Heart left ventricle (tissue), 16 donors: ENCODE measurements around the gene NEU1. TPM values are rescaled to one million over a fixed set of nuclear protein-coding genes. Genes with fewer than 3 reads are reported as not detected.
A peak's percentile ranks its signal among the peaks of the same experiment; 100 is the strongest.

Experiments
- ATAC-seq, 4 donors: fragments of 200-7000 bp; cut with Tn5 transposase; one replicate each; pipeline ENCODE4 v1.9.1; 2020 to 2022; ENCODE audit warnings: moderate library complexity in 4 of 4, mild to moderate bottlenecking in 3 of 4, moderate number of reproducible peaks in 1 of 4
- DNase-seq, 5 donors: peaks; one replicate each; pipeline ENCODE4 v3.0.0-alpha.2; 2020
- H3K27ac ChIP-seq, 12 donors: fragments of 200-600 bp; sonication (generic) in 4 of 12; one replicate each; pipeline versions ENCODE4 v1.5.0 to v1.8.0; 2016 to 2022; ENCODE audit warnings: mild to moderate bottlenecking in 2 of 12
- H3K27me3 ChIP-seq, 9 donors: fragments of 200-600 bp; sonication (generic) in 2 of 9; one replicate each; pipeline versions ENCODE4 v1.5.1 to v1.8.0; 2016 to 2022; ENCODE audit warnings: mild to moderate bottlenecking in 3 of 9
- H3K36me3 ChIP-seq, 9 donors: fragments of 200-600 bp; sonication (generic) in 2 of 9; one replicate each; pipeline versions ENCODE4 v1.5.0 to v1.8.0; 2018 to 2022; ENCODE audit warnings: mild to moderate bottlenecking in 2 of 9
- H3K4me1 ChIP-seq, 12 donors: fragments of 200-600 bp; sonication (generic) in 4 of 12; one replicate each; pipeline versions ENCODE4 v1.5.0 to v1.8.0; 2016 to 2022; ENCODE audit warnings: mild to moderate bottlenecking in 3 of 12
- H3K4me3 ChIP-seq, 12 donors: fragments of 200-600 bp; sonication (generic) in 4 of 12; one replicate each; pipeline versions ENCODE4 v1.5.0 to v1.8.0; 2017 to 2022; ENCODE audit warnings: mild to moderate bottlenecking in 9 of 12, moderate library complexity in 4 of 12
- H3K9me3 ChIP-seq, 12 donors: fragments of 200-600 bp; sonication (generic) in 4 of 12; one replicate each; pipeline versions ENCODE4 v1.5.0 to v1.8.0; 2016 to 2022; ENCODE audit warnings: mild to moderate bottlenecking in 1 of 12
- POLR2A ChIP-seq, 2 donors: fragments of 450-650 bp; IDR thresholded peaks; one replicate each; pipeline ENCODE4 v1.6.1; 2017; ENCODE audit warnings: antibody characterized with exemption in 2 of 2, mild to moderate bottlenecking in 2 of 2, moderate library complexity in 2 of 2
- WGBS, 4 donors: extraction: QIAGEN DNeasy Blood & Tissue Kit in 2 of 4; methylation state at CpG; one replicate each; pipeline versions ENCODE4 v1.1.5 to v1.1.7; 2013 to 2018; 5-methylcytosine and 5-hydroxymethylcytosine counted together
- intact Hi-C, 10 donors: fragments of 100-400 bp; cut with DNase I; formaldehyde crosslinking; loops; one replicate each; pipeline versions ENCODE4 v1.11.1 to v1.14.2; 2022
- polyA plus RNA-seq, 2 donors: library from polyadenylated mRNA; stranded (reverse); fragments of 200-250 nt; gene quantifications; one replicate each; pipeline ENCODE4 v1.2.3, GENCODE V29; 2013
- total RNA-seq, 9 donors: library from RNA; depleted of rRNA in 2 of 9; stranded (reverse); fragments of >200 nt in 2 of 9; fragmentation: NEBNext Ultra II Directional in 3 of 9; extraction: Animal tissue kit (Norgen Biotek cat#: 25700) in 3 of 9; gene quantifications; one replicate each; pipeline versions ENCODE4 v1.1.0 to v1.2.4, GENCODE V29; 2016 to 2023
- TF ChIP-seq, protein P1 (sequence below), 12 donors: fragments of 200-600 bp; sonication (generic) in 4 of 12; IDR thresholded peaks; one replicate each; pipeline versions ENCODE4 v1.5.0 to v1.8.0; 2018 to 2022; ENCODE audit warnings: antibody characterized with exemption in 12 of 12, mild to moderate bottlenecking in 5 of 12
- donor health status: ischemic (EF 13 %, LVEDD 7.1; RV severe dilation, severe dysfunction).
- donor health status: healthy with polysubstance abuse.
- donor health status: DM: no; HTN: yes; CAD: no.
- donor health status: DM: no; HTN: no; CAD: no.
- donor health status: ischemic (EF 25% LVEDD 6.9; RV normal size, moderate dysfunction).
- donor health status: ischemic (EF 25% LVEDD 5.7; RV mildly dilated, moderate dysfunction).
- donor health status: healthy.
- donor health status: DM: yes; HTN: yes; CAD: no.
- donor health status: ischemic (EF 35%, LVEDD 5.7; RV mildly dilated, moderate dysfunction).
- donor health status: nonischemic (EF 11% LVEDD 7.7; RV severe dilation, severe dysfunction).
- donor health status: DM: yes; HTN: yes; CAD: no.
- donor health status: PGD.
- donor health status: ischemic (EF 29% LVEDD 5.4; RV normal size, mild dysfunction).
- donor health status: nonischemic (EF 23%, LVEDD 6.1; RV moderate dilation, normal function).

The NEU1 gene
- total and polyA plus RNA-seq, 11 donors, result 18.7 to 63.1 (median 27.6) TPM

DNA sequence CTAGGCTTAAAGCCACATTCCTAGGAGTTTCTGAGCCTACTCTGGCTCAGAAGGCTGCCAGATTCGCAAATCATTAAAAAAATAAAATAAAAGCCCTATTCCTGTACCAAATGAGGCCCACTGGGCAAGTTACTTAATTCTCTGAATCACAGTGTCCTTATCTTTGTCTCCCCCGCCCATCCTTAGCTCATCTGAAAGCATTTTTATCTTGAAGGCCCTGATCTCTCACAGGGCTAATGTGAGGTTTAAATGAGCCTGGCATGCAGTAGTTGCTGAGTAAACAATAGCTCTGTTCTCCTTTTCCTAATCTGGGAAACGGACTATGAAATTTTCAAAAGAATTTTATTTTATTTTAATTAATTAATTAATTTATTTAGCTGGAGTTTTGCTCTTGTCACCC lies 41.3 kb upstream of the NEU1 start:
- H3K9me3 ChIP-seq, result no peaks in the 10 kb centered on the region
- TF ChIP-seq, protein P1, sequence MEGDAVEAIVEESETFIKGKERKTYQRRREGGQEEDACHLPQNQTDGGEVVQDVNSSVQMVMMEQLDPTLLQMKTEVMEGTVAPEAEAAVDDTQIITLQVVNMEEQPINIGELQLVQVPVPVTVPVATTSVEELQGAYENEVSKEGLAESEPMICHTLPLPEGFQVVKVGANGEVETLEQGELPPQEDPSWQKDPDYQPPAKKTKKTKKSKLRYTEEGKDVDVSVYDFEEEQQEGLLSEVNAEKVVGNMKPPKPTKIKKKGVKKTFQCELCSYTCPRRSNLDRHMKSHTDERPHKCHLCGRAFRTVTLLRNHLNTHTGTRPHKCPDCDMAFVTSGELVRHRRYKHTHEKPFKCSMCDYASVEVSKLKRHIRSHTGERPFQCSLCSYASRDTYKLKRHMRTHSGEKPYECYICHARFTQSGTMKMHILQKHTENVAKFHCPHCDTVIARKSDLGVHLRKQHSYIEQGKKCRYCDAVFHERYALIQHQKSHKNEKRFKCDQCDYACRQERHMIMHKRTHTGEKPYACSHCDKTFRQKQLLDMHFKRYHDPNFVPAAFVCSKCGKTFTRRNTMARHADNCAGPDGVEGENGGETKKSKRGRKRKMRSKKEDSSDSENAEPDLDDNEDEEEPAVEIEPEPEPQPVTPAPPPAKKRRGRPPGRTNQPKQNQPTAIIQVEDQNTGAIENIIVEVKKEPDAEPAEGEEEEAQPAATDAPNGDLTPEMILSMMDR (IDR thresholded peaks at IDR 0.05), result no peak
- no peak for TF ChIP-seq POLR2A (IDR thresholded peaks at IDR 0.05)
- H3K27me3 ChIP-seq, result no peaks in the 10 kb centered on the region
- H3K27ac ChIP-seq, result peak overlapping the region in 1 of 12 donors; percentile 81
- no peak overlapping the region for H3K4me3 ChIP-seq
- intact Hi-C loops, result loop anchor here in 5 of 10 donors (5.0 to 10.0 kb wide), 2 partner anchors 48 to 51 kb away; partner anchors contain the start of genes NELFE (in 2 of the 5) and SKIC2 (in 2 of the 5)
- no peak for ATAC-seq
- peaks cover 0 to 37% (median 15%) of the 10 kb centered on the region in 12 donors for H3K4me1 ChIP-seq
- H3K36me3 ChIP-seq, result no peaks in the 10 kb centered on the region
- WGBS, 4 donors, result 78 to 88% (median 80%) methylated on average over 3 of the region's 3 CpGs
- no peak for DNase-seq

DNA sequence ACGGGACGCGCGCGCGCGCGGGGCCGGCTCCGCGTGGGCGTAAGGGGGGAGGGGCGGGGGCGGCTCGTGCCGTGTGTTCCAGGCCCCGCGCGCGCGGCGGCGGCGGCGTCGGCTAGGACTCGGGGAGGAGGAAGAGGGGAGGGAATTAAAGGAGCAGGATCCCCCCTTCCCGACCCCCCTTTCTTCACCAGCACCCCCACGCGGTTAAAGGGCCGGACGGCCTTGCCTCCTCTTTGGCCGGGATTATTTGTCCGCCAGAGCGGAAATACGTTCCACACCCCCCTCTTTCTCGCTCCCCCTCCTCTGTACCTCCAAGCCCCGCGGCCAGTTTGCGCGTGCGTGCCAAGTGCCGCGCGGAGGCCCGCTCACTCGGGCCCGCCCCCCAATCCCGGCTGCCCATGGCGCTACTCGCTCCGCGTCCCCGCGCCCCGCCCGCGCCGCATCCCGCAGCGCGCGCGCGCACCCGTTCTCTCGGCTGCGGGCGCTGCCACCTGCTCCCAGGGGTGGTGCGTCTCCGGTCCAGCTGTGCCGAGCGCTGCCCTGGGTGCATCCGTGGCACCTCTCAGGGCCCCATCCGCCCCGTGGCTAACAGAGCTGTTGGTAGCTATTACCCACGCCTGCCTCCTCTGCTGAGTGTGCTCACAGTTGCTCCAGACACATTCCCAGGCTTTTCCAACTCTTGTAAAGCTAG lies 39.5 kb upstream of the NEU1 start, which contains the start of gene ZBTB12:
ZBTB12 (minus strand) TSS at position 134 of the 691 bp plus-strand sequence. CDS start 781 bp downstream, outside the sequence.
- intact Hi-C loops, result loop anchor here in 5 of 10 donors (5.0 to 10.0 kb wide), 2 partner anchors 50 to 53 kb away; partner anchors contain the start of genes NELFE (in 2 of the 5) and SKIC2 (in 2 of the 5)
- WGBS, 4 donors, result 1% methylated on average over 23 to 77 of the region's 77 CpGs
- ATAC-seq (peak; percentile 60 to 85 (median 82)), DNase-seq (peak; percentile 93 to 94 (median 93))
- peak in 1 of 2 donors; percentile 55 for TF ChIP-seq POLR2A (IDR thresholded peaks at IDR 0.05)
- TF ChIP-seq, protein P1 (IDR thresholded peaks at IDR 0.05), result peak in 3 of 12 donors; percentile 9 to 19 (median 15)
- Histone ChIP-seq H3K4me1 (peaks cover 0 to 41% (median 20%) of the 10 kb centered on the region in 12 donors), H3K27ac (peak within 1 kb of the TSS; percentile 61 to 91 (median 84)), H3K9me3 (no peaks in the 10 kb centered on the region), H3K27me3 (no peaks in the 10 kb centered on the region), H3K36me3 (no peaks in the 10 kb centered on the region), H3K4me3 (peak within 1 kb of the TSS; percentile 49 to 95 (median 66))

DNA sequence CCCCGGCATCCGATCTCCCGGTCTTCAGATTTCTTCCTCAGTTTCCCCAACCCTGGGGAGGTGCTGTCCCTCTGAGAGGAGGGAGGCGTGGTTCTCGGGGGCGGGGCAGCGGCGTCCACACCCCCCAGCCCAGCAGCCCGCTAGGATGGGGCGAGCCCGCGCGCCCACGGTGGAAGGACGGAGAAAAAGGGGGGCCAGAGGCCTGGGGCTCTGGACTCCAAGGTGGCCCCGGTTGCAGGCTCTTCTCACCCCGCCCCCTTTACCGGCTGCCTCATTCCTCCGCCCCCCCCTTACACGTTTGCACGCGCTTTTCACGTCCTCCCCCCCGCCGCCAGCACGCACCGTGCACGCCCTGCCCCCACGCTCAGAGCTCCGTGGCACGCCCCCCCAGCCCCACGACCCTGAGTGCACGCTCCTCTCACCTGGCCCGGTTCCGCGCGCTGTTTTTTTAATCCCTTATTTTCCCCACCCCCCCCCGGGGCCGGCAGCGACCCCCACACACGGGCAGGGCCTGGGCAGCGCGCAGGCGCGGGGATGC lies 38.9 kb upstream of the NEU1 start:
- intact Hi-C loops, result loop anchor here in 5 of 10 donors (5.0 to 10.0 kb wide), 2 partner anchors 51 to 53 kb away; partner anchors contain the start of genes NELFE (in 2 of the 5) and SKIC2 (in 2 of the 5)
- Histone ChIP-seq H3K36me3 (no peaks in the 10 kb centered on the region), H3K4me1 (peaks cover 0 to 42% (median 23%) of the 10 kb centered on the region in 12 donors), H3K4me3 (peak overlapping the region; percentile 49 to 95 (median 66)), H3K9me3 (no peaks in the 10 kb centered on the region), H3K27ac (peak overlapping the region; percentile 61 to 91 (median 84)), H3K27me3 (no peaks in the 10 kb centered on the region)
- TF ChIP-seq, protein P1 (IDR thresholded peaks at IDR 0.05), result no peak
- TF ChIP-seq POLR2A (IDR thresholded peaks at IDR 0.05), result no peak
- 0 to 2% (median 2%) methylated on average over 28 to 45 of the region's 45 CpGs for WGBS, 4 donors
- ATAC-seq (peak; percentile 12 to 37 (median 27)), DNase-seq (peak; percentile 64 to 79 (median 70))
